ENCODE measurements around the gene KYNU.
"Not testable (repeated sequence)": the region's sequence is repeated elsewhere in the genome, so short reads cannot be mapped to it uniquely, and the experiment has no call there.

The KYNU gene

GRCh38 chr2:142992840-142993239 lies 115.4 kb downstream of the KYNU start:
- in situ Hi-C loops (cut with MboI; ENCODE audit: low sequenced_read_pairs): no loop called here
- no peak overlapping the region for H3K4me3 ChIP-seq
- peaks cover 10% of the 10 kb centered on the region; the same call in 1 of the 2 replicates for H3K27me3 ChIP-seq (ENCODE audit: low read depth)
- H3K36me3 ChIP-seq (replicated peaks): no peaks in the 10 kb centered on the region
- no peak for DNase-seq (ENCODE audit: low spot score in 2 of 2)
- H3K9me3 ChIP-seq: no peaks in the 10 kb centered on the region
- H3K4me1 ChIP-seq: no peaks in the 10 kb centered on the region

- DNase-seq (ENCODE audit: low spot score in 2 of 2): no peak
- H3K4me1 ChIP-seq: no peaks in the 10 kb centered on the region
- H3K9me3 ChIP-seq: no peaks in the 10 kb centered on the region
- in situ Hi-C loops (cut with MboI; ENCODE audit: low sequenced_read_pairs): no loop called here
- no peak overlapping the region for H3K4me3 ChIP-seq
- no peaks in the 10 kb centered on the region for H3K36me3 ChIP-seq (replicated peaks)
- peaks cover 10% of the 10 kb centered on the region; the same call in 1 of the 2 replicates for H3K27me3 ChIP-seq (ENCODE audit: low read depth)
Measured at GRCh38 chr2:142993771-142994170, 116.3 kb downstream of the KYNU start.

DNA sequence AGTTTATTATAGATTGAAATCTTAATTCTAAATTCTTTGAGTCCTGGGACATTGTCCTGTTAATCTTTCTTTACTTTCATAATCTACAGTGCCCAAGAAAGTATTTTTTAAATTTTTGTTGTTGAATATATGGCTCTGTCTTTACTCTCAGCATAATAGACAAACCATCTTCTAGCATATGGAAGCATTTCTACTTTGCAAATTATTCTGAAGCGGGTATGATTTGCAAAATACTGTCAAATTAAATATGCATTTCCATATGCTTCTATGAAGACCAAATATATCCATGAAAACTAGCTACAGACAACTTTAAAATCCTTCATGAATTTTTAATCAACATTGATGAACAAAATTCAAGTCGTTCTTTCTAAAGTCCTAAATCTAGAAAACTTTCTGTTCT lies 117.2 kb downstream of the KYNU start:
- Histone ChIP-seq H3K4me3 (no peak overlapping the region), H3K4me1 (no peaks in the 10 kb centered on the region), H3K27me3 (ENCODE audit: low read depth) (peaks cover 10% of the 10 kb centered on the region; the same call in 1 of the 2 replicates), H3K36me3 (replicated peaks) (no peaks in the 10 kb centered on the region), H3K9me3 (no peaks in the 10 kb centered on the region)
- no peak for DNase-seq (ENCODE audit: low spot score in 2 of 2)
- in situ Hi-C loops (cut with MboI; ENCODE audit: low sequenced_read_pairs): no loop called here

DNA sequence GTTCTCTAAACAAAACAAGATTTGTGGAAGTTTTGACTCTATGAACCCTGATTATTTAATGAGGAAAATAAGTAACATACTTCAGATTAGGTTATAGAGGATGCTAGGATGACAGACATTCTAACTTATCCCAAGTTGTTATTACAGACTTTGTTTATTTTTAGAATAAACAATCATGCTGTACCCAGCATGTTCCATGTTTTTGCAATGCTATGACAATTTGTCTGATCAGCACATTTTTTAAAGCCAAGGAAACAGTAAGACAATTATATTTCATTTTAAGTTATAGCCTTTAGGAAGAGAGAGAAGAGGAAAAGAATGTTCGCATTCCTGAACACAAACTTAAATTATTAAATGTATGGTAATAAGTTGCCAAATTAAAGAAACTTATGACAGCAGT lies 119.8 kb downstream of the KYNU start:
- in situ Hi-C loops (cut with MboI; ENCODE audit: low sequenced_read_pairs): no loop called here
- DNase-seq (ENCODE audit: low spot score in 2 of 2): no peak

GRCh38 chr2:143000599-143000998 lies 123.1 kb downstream of the KYNU start:
- DNase-seq (ENCODE audit: low spot score in 2 of 2): no peak
- H3K4me3 ChIP-seq: no peak overlapping the region
- in situ Hi-C loops (cut with MboI; ENCODE audit: low sequenced_read_pairs): no loop called here
- no peaks in the 10 kb centered on the region for H3K36me3 ChIP-seq (replicated peaks)
- H3K9me3 ChIP-seq: no peaks in the 10 kb centered on the region
- no peaks in the 10 kb centered on the region for H3K27me3 ChIP-seq (ENCODE audit: low read depth)
- no peaks in the 10 kb centered on the region for H3K4me1 ChIP-seq

More for the DNA sequence above, 119.8 kb downstream of the KYNU start:
- no peaks in the 10 kb centered on the region for H3K9me3 ChIP-seq
- H3K27me3 ChIP-seq (ENCODE audit: low read depth): 0 out of 2 replicates have a peak, but pooled peaks cover 6% of the 10 kb centered on the region
- H3K4me1 ChIP-seq: no peaks in the 10 kb centered on the region
- no peaks in the 10 kb centered on the region for H3K36me3 ChIP-seq (replicated peaks)
- no peak overlapping the region for H3K4me3 ChIP-seq

- in situ Hi-C loops (cut with MboI; ENCODE audit: low sequenced_read_pairs): no loop called here
- Histone ChIP-seq H3K4me1 (no peaks in the 10 kb centered on the region), H3K4me3 (no peak overlapping the region), H3K36me3 (replicated peaks) (no peaks in the 10 kb centered on the region), H3K9me3 (no peaks in the 10 kb centered on the region), H3K27me3 (ENCODE audit: low read depth) (no peaks in the 10 kb centered on the region)
- no peak for DNase-seq (ENCODE audit: low spot score in 2 of 2)
Measured at GRCh38 chr2:143001501-143001900, 124.0 kb downstream of the KYNU start.

DNA sequence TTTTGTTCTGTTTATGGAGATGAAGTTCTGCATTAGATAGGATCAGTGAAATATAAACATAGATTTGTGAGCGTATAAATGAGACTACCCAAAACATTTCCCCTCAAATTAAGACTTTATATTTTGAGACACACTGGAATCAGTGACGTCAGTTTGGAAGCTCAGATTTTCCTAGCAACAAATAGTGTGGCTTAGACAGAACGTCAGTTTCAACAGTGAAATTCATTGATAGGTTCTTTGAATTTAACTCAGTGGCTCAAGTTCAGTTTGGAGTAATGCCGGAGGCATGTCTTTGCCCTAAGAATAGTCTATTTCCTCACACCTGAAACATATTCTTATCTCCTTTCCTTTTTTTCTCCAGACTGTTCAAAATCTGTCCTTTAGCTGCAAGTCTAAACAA lies 138.2 kb downstream of the KYNU start:
- no peak for DNase-seq (ENCODE audit: low spot score in 2 of 2)
- Histone ChIP-seq H3K4me3 (no peak overlapping the region), H3K4me1 (no peaks in the 10 kb centered on the region), H3K27me3 (ENCODE audit: low read depth) (no peaks in the 10 kb centered on the region), H3K36me3 (replicated peaks) (no peaks in the 10 kb centered on the region), H3K9me3 (no peaks in the 10 kb centered on the region)
- in situ Hi-C loops (cut with MboI; ENCODE audit: low sequenced_read_pairs): no loop called here

DNA sequence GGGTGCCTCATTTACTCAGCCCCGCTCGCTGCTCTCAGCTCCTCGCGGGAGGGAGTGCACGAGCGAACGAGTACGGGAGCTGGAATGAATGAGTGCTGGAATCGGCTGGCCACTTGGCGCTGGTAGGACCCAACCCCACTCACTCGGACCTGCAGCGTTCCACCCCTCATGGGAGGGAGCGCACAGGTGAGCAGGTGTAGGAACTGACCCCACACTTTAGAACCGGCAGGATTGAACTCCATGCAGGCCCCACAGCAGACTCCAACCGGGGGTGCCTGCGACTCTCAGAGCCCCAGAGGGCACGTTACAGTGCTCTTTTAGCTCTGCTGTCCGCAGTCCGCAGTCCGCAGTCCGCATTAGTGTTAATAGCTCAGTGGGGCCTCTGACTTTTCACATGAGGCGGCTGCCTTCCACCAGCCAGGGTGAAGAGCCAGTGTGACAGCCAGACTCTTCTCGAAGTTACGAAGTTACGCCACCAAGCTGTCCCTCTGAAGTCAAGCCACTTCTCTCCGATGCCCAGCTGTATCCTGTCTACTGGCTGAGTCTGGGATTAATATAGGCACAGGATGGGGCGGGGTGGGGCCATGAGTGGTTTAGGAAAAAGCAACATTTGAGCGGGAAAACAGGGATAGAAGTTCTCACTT lies 149.1 kb downstream of the KYNU start:
- Histone ChIP-seq H3K9me3 (no peaks in the 10 kb centered on the region), H3K36me3 (replicated peaks) (no peaks in the 10 kb centered on the region), H3K4me1 (no peaks in the 10 kb centered on the region), H3K27me3 (ENCODE audit: low read depth) (no peaks in the 10 kb centered on the region), H3K4me3 (no peak overlapping the region)
- no peak for DNase-seq (ENCODE audit: low spot score in 2 of 2)
- in situ Hi-C loops (cut with MboI; ENCODE audit: low sequenced_read_pairs): no loop called here

DNA sequence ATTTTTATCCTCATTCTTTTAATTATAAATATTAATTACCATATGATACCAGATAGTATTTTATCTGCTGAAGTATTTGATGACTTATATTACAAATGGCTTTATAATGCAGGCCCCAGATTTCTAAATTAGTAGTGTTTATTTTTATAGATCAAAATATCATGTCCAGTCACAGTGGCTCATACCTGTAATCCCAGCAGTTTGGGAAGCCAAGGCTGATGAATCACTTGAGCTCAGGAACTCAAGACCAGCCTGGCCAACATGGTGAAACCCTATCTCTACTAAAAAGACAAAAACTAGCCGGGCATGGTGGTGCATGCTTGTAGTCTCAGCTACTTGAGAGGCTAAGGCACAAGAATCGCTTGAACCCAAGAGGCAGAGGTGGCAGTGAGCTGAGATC lies 151.7 kb downstream of the KYNU start:
- Histone ChIP-seq H3K4me1 (no peaks in the 10 kb centered on the region), H3K4me3 (no peak overlapping the region), H3K27me3 (ENCODE audit: low read depth) (no peaks in the 10 kb centered on the region), H3K36me3 (replicated peaks) (no peaks in the 10 kb centered on the region), H3K9me3 (no peaks in the 10 kb centered on the region)
- no peak for DNase-seq (ENCODE audit: low spot score in 2 of 2)
- in situ Hi-C loops (cut with MboI; ENCODE audit: low sequenced_read_pairs): no loop called here

- Histone ChIP-seq H3K9me3 (no peaks in the 10 kb centered on the region), H3K4me1 (no peaks in the 10 kb centered on the region), H3K36me3 (replicated peaks) (no peaks in the 10 kb centered on the region), H3K27me3 (ENCODE audit: low read depth) (no peaks in the 10 kb centered on the region), H3K4me3 (no peak overlapping the region)
- DNase-seq (ENCODE audit: low spot score in 2 of 2): no peak
- in situ Hi-C loops (cut with MboI; ENCODE audit: low sequenced_read_pairs): no loop called here
Measured at GRCh38 chr2:143030127-143030526, 152.7 kb downstream of the KYNU start.

DNA sequence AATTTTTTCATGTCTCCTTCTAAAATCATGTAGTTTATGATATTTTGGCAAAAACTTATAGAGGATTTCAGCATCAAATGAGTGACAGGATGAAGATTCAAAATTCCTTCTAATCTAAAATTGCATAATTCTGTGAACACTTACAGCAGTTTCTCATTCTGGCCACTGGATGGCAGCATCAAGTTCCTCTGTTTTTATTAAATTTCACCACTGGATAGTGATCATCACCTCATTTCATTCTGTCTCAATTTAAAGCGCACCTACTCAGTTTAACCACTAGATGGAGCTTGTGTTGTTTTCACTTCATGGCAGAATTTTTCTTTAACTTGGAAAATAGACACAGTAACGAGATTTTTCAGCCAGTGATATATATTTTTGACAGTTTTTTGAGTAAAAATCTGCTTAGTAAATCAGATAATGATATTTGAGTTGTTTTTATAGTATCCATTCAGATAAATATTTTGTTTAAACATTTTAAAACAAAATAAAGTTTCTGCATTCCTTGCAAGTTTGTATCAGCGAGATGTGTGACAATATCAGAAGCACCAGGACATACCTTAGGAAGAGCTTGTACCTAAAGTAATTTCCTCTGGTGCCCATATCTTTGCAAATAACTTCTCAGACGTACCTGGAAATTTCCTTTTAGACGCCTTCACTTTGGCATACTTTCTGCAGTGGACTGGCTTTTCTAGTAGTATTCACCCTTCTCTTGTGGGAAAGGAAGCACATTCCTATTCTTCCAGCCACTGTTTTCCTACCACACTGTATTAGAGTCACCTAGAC lies 157.0 kb downstream of the KYNU start:
- no peaks in the 10 kb centered on the region for H3K4me1 ChIP-seq
- no peaks in the 10 kb centered on the region for H3K9me3 ChIP-seq
- no peaks in the 10 kb centered on the region for H3K27me3 ChIP-seq (ENCODE audit: low read depth)
- H3K36me3 ChIP-seq (replicated peaks): no peaks in the 10 kb centered on the region
- in situ Hi-C loops (cut with MboI; ENCODE audit: low sequenced_read_pairs): no loop called here
- DNase-seq (ENCODE audit: low spot score in 2 of 2): peak; percentile 62 to 85
- H3K4me3 ChIP-seq: no peak overlapping the region

GRCh38 chr2:143051465-143051864 lies 174.0 kb downstream of the KYNU start:
- Histone ChIP-seq H3K36me3 (replicated peaks) (no peaks in the 10 kb centered on the region), H3K27me3 (ENCODE audit: low read depth) (no peaks in the 10 kb centered on the region), H3K4me1 (no peaks in the 10 kb centered on the region), H3K4me3 (no peak overlapping the region), H3K9me3 (no peaks in the 10 kb centered on the region)
- in situ Hi-C loops (cut with MboI; ENCODE audit: low sequenced_read_pairs): no loop called here
- no peak for DNase-seq (ENCODE audit: low spot score in 2 of 2)

GRCh38 chr2:143053437-143053836 lies 176.0 kb downstream of the KYNU start:
- in situ Hi-C loops (cut with MboI; ENCODE audit: low sequenced_read_pairs); H3K9me3 ChIP-seq; H3K27me3 ChIP-seq (ENCODE audit: low read depth); H3K36me3 ChIP-seq (replicated peaks); DNase-seq (ENCODE audit: low spot score in 2 of 2); H3K4me3 ChIP-seq; H3K4me1 ChIP-seq: not testable (repeated sequence)

- no peak for DNase-seq (ENCODE audit: low spot score in 2 of 2)
- H3K27me3 ChIP-seq (ENCODE audit: low read depth): no peaks in the 10 kb centered on the region
- in situ Hi-C loops (cut with MboI; ENCODE audit: low sequenced_read_pairs): no loop called here
- no peaks in the 10 kb centered on the region for H3K4me1 ChIP-seq
- H3K9me3 ChIP-seq: no peaks in the 10 kb centered on the region
- no peak overlapping the region for H3K4me3 ChIP-seq
- H3K36me3 ChIP-seq (replicated peaks): no peaks in the 10 kb centered on the region
Measured at GRCh38 chr2:143056550-143056949, 179.1 kb downstream of the KYNU start.

Data from HAP-1 (cell line).